GM19238 (cell line): Measurements from ENCODE around the gene DMBT1.

Source experiments
- DNase-seq: peaks from one replicate; pipeline ENCODE4 v3.0.0; 2011; ENCODE audit warnings: low spot score; ENCODE audit not compliant: insufficient read length

DMBT1 gene

GRCh38 chr10:122669842-122670241, 109.3 kb downstream of the DMBT1 start:
- DNase-seq: no peak

DNA sequence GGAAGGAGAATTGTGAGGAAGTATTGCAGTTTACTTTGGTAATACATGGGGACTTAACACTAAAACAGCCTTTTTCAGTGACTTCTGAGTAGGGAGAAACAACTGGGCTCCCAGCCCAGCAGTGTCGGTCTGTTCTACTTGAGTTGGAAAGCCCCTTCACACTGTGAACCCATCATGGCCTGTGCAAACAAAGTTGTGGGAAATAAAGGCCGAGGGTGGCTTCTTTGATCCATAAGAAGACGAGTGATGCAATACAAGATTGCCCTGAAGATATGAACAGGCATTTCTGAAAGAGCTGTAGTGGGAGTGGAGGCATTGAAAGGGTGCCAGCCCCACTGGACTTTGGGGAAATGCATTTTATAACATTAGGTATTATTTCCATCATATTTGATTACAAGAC, 110.8 kb downstream of the DMBT1 start:
- no peak for DNase-seq

GRCh38 chr10:122672655-122673054, 112.1 kb downstream of the DMBT1 start:
- no peak for DNase-seq

DNA sequence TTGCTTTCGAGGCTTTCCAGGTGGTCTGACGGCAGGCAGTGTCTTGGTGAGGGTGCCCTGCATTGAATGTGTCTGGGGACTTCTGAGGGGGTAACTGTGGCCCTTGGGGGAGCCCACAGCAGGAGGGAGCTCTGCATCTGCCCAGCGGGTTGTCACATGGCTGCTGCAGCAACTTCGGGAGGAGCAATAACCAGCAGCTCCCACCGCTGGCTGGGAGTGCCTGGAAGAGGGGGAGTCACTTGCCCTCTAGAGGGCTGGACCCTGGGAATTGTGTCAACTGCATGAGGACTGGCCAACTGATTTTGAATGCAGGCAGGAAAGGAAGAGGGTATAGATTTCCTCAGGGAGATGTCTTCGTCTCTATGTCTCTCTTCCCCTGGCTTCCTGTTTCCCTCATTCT, 112.7 kb downstream of the DMBT1 start:
- DNase-seq: no peak

- no peak for DNase-seq
Measured at GRCh38 chr10:122673731-122674130, 113.2 kb downstream of the DMBT1 start.

- no peak for DNase-seq
Measured at GRCh38 chr10:122674781-122675180, 114.2 kb downstream of the DMBT1 start.

- no peak for DNase-seq
Measured at GRCh38 chr10:122675278-122675677, 114.7 kb downstream of the DMBT1 start.

DNA sequence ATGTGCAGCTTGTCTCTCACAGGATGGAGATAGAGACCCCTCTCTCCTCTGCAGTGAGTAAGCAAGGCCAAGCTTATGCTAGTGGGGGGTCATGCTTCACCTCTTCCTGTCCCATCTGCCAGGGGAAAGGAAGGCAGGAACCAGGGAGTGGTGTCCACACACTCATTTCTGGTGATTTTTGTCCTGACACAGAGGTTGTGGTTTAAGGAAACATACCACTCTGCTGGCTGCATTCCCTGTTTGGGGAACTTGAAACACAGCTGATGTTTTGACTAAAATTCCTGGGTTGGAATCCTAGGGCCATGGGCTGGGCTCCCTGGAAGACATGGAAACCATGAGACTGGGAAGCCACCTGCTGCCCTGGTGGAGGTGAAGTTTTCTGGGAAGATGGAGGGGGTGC, 117.7 kb downstream of the DMBT1 start:
- DNase-seq: no peak

DNA sequence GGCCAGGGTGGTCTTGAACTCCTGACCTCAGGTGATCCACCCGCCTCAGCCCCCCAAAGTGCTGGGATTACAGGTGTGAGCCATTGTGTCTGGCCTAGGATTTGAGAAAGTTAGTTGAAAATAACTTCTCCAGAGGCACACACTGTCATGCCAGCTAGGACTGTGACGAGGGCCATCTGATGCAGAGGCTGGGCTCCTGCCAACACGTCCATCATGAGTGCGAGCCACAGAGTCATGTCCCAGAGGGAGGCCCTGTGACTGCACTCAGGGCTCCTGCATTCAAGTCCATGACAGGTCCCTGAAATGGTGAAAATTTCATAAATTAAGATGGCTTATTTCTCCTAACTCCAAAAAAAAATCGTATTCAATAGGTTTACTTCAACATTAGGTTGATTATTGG, 122.0 kb downstream of the DMBT1 start:
- no peak for DNase-seq

DNA sequence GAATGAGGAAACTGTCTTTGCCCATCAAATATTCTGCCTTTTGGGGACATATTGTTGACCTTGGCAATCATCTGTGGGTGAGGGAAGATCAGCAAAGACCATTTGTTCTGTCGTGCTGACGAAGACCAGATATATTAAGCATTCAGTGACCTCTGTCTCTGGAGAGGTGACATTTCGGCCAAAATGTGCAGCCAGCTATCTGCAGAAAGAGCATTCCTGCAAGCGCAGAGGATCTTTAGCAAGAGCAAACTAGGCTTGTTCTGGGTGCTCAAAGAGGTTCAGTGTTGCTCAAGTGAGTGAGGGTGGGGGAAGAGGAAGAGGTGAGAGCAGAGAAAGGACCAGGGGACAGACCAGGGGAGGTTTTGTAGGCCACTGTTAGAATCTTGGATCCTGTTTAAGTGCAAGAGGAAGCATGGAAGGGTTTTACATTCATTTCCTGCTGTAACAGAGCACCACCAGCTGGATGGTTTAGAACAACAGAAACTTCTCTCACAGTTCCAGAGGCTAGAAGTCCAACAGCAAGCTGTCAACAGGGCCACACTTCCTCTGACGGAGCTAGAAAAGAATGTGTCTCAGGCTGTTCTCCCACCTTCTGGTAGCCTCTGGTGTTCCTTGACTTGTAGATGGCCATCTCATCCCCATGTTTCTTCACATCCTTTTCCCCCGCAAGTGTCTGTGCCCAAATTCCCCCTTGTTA, 127.9 kb downstream of the DMBT1 start:
- no peak for DNase-seq

DNA sequence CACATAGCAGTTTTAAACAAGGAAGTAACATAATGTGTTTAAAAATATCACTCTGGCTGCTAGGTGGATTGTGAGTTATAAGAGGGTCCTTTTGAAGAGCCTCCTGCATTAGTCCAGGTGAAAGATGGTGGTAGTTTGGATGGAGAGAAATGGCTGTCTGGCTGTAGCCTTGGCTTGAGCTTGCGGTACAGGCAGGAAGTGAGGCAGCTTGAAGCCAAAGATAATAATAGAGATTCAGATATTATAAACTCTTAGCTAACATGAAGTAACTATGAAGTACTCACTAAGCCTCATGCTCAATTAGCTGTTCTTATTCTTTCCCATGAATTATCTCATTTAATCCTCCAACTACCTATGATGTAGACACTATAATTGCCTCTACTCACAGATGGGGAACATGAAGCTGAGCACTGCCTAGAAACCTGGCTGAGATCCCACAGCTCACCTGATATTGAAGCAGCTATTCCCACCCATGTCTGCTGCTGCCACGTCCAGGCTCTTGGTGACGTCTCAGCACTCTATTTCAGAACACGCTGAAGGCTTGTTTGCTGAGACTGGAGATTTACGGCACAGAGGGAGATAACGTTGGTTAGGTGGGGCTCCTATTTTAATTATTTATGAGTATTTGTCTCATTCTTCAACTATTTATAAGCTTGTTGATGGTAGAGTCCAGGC, 128.7 kb downstream of the DMBT1 start:
- no peak for DNase-seq

DNA sequence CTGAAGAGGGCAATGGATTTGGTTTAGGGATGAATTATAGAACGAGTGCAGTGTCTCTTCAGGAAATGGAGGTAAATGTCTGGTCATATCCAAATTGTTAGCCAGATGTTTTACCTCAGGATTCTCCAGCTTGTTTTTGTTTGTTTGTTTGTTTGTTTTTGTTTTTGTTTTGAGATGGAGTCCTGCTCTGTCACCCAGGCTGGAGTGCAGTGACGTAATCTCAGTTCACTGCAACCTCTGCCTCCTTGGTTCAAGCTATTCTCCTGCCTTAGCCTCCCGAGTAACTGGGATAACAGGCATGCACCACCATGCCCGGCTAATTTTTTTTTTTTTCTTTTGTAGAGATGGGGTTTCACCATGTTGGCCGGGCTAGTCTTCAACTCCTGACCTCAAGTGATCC, 132.2 kb downstream of the DMBT1 start:
- DNase-seq: no peak
